Superior temporal gyrus (tissue), 1 donor: ENCODE measurements around the gene CCDC141.

Experiments
- DNase-seq: peaks from one replicate; pipeline ENCODE4 v3.0.0-alpha.2; 2016; ENCODE audit errors: extremely low spot score

CCDC141 gene

GRCh38 chr2:178913049-178913441, 136.9 kb downstream of the CCDC141 start:
- no peak for DNase-seq

DNA sequence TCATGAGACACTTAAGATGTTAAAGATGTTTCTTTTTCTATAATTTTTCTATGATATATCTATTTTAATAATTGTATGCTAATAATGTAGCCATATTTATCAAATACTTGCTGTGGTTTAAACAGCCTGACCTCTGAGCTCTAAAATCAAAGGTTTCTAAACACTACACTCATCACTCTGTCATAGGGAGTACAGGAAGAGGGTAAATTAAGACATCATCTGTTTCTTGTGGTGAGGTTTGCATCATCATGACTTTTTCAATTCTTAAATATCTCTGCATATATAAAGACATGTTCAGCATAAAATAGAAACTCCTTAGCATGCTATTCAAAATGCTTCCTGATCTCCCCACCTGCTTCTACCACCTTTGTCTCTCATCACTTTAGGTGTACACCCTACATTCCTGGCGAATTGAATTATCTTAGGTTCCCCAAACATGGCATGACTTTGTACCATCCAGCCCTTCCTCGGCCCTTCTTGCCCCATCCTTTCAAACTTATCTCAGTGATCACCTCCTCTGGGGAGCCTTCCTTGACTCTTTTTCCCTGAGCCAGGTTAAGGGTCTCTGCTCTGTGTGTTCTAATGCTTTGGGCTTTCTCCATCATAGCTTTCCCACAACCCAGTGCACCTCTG, 137.4 kb downstream of the CCDC141 start:
- DNase-seq, result no peak

DNA sequence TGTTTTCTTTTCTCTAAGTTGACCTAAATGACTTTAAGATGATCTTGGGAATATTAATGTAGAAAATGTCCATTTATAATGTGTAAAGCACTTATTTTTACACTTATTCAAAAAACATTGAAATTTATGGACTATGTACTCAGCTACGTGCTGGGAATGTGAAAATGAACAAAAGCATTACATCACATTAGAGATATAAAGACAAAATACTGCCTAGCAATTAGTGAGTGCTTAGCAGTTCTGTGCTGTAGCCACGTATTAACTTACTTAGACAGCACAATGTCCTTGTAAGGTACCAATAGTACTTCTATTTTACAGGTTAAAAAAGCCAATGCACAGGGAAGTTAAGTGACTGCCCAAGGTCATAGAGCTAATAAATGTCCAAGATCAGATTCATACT, 138.9 kb downstream of the CCDC141 start:
- DNase-seq, result no peak

DNA sequence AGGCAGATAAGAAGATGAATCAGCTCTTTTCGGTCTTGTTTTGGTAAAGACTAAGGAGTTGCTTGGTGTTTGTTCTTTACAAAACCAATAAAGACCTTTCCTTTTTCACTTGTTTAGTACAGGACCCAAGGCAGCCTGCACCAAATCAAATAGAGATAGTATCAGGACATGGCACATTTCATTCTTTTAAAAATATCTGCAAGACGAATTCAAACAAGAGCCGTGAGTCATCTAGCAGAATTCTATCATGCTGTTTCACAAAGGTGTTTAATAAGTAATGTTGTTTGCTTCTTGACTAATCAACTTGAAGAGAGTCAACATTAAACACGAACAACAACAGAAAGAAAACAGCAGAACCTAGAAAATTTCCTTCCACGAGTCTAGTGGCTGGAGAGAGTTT, 139.9 kb downstream of the CCDC141 start:
- DNase-seq, result no peak

- no peak for DNase-seq
These were observed 140.4 kb downstream of the CCDC141 start for GRCh38 chr2:178909507-178909906.

- DNase-seq, result no peak
These were observed 141.1 kb downstream of the CCDC141 start for GRCh38 chr2:178908810-178909209.

DNA sequence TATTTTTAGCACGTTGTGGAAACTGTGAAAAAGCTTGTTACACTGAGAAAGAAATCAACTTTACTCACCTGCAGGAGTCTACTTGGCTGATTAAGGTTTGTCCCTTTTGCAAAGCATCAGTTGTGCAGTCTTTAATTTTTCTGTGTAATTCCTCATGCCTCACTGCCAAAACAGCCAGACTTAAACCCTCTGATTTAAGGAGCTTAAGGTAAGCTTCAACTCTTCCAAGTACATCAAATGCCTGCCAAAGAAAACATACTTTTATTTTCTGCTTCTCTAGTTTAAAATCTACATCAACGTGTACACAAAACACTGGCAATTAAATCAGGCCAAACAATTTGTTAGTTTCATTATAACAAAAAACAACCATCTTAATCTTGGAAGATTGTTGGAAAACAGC, 144.7 kb downstream of the CCDC141 start:
- DNase-seq, result no peak

- DNase-seq, result no peak
These were observed 150.3 kb downstream of the CCDC141 start for GRCh38 chr2:178899656-178900055.

DNA sequence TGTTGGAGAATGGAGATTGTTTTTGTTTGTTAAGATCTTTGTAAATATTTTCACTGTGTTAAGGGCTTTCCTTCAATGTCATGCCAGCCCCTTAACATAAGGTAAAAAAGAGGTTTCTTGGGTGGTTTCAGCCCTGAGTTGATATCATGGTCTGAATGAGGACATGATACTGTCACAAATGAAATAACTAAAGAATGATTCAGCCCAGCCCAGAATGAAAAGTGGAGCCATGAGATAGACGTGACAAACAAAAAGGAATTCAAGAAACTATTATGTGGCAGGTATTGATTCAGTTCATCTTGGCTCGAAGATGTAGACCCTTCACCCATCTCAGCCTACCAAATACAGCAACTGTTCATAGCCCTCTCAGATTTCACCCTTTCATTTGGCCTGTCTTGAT, 154.1 kb downstream of the CCDC141 start:
- no peak for DNase-seq

DNA sequence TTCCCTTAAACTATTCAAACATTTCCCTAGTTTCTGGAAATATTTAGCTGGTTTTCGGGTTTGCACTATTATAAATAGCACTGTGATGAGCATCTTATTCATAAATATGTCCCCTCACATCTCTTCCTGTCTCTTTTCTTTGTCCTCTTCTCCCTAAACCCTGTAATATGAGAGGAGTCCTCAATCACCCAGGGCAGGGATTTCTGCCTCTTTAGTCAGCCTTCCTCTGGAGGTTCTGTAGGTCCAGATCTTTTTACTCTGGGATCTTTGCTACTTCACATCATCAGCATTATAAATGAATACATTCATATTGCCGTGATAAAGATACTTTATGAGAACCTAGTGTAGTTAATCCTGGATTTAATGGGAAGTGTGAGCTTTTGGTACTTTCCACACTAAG, 154.8 kb downstream of the CCDC141 start:
- no peak for DNase-seq

- no peak for DNase-seq
These were observed 156.9 kb downstream of the CCDC141 start for GRCh38 chr2:178892751-178893625.

GRCh38 chr2:178891959-178892485, 157.9 kb downstream of the CCDC141 start:
- no peak for DNase-seq

GRCh38 chr2:178891265-178891958, 158.5 kb downstream of the CCDC141 start:
- peak; percentile 94 for DNase-seq

DNA sequence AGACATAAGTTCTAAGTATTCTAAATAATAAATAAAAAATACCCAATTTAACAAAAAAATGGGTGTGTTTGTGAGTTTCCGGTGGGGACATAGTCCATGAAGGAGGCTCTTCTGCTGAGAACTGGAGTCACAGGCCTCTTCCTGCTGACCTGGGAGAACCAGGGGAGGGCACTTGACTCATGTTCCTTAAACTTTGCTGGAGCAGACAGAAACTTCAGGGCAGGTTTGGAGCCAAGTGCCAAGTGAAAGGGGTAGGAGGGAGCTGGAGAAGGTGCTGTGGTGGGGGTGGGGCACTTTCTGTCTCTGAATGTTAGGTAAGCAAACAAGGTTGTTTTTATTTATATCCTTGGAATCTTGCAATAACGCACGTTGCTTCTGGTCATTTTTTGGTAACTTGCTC, 163.9 kb downstream of the CCDC141 start:
- no peak for DNase-seq

GRCh38 chr2:178884440-178884839, 165.5 kb downstream of the CCDC141 start:
- no peak for DNase-seq

- no peak for DNase-seq
These were observed 167.1 kb downstream of the CCDC141 start for GRCh38 chr2:178882666-178883440.

GRCh38 chr2:178881075-178881474, 168.9 kb downstream of the CCDC141 start:
- no peak for DNase-seq

- no peak for DNase-seq
These were observed 169.7 kb downstream of the CCDC141 start for GRCh38 chr2:178880257-178880656.

DNA sequence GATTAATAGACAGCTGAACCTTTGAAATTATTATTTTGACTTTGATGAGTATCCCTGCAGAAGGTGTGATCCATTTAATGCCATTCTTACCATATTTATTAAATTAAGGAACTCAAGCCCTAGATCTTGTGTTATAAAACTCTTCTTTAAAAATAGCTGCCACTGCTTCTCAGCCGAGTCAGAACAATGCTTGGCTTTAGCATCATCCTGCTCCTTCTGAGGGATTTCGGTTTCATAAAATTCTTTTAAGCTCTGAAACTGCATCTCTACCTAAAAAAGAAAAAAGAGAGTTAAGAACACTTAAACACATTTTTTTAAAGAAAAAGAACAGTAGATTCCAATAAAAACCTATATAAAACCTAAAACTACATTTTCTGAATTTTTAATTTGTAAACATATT, 172.1 kb downstream of the CCDC141 start:
- DNase-seq, result no peak

DNA sequence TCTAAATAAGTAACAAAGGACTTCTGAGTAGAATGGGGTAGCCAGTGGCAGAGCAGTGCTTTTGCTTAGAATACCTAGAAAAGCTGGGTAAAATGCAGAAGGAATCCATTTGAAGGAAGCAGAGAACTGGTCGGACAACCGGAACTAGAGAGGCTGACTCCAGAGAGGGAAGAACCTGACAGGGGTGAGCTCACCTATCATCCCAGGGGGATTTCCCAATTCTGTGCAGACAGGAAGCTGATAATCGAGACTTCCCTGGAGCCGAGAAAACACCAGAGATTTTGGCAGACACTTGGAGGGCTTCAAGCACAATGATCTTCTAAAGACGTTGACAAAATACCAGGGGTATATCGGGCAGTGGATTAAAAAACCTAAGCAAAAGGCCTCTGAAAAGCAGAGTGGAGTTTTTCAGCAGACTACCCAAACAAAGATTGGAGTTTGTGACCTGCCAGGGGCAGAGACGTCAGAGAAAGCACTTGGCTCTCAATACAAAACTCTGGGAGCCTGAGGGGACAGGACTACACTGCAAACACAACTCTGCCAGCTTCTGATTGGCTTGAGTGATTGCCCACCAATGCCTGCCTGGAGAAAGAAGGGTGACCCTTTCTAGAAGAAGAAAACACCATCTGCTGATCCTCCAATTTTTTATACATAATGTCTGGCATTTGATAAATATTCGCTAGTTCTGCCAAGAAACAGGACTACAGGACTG, 175.3 kb downstream of the CCDC141 start:
- no peak for DNase-seq

DNA sequence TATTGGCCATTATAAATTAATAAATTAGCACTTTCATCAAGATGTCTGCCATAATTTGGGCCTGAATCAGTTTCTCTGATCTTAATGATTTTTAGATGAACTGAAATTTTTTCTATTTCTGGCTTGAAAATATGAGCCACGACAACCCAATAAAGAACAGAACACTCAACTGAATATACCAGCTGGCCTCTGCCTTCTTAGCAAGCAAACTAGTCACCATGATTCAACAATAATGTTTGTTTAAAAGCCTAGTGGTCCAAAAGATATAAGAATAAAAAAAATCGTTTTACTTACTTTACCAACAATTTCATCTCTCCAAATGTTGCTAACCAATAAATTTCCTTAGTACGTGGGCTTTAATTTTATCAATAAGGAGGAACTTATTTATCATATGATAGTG, 176.0 kb downstream of the CCDC141 start:
- no peak for DNase-seq
